B cell (primary cell): Measurements from ENCODE around the gene COMT. TPM values are rescaled to one million over a fixed set of nuclear protein-coding genes. Genes with fewer than 3 reads are reported as not detected.

Experiments used
- ATAC-seq: fragments of 200-7000 bp; cut with Tn5 transposase; one replicate; pipeline ENCODE4 v1.10.0; 2021; ENCODE audit warnings: low read depth, mild to moderate bottlenecking, moderate number of reproducible peaks, moderate library complexity
- CTCF ChIA-PET: fragments of 350-600 bp; sonication (Branson Sonifier 250); formaldehyde crosslinking; loops from one replicate; lab custom pipeline; 2021; ENCODE audit warnings: antibody characterized with exemption, inconsistent platforms; lab: Charles Lee
- POLR2A ChIA-PET: fragments of 350-600 bp; sonication (Branson Sonifier 250); formaldehyde crosslinking; loops from one replicate; lab custom pipeline; 2021; ENCODE audit warnings: antibody characterized with exemption; lab: Charles Lee
- DNase-seq: peaks from one replicate; pipeline ENCODE4 v3.0.0; 2013
- H2AFZ ChIP-seq: 2 replicates; pipeline ENCODE4 v1.6.1; 2012; ENCODE audit warnings: mild to moderate bottlenecking, low read depth, low read length; ENCODE audit not compliant: insufficient read depth, poor library complexity, severe bottlenecking
- H3K27ac ChIP-seq, 2 donors: 1 replicate in 1 of 2; 2 replicates in 1 of 2; pipeline ENCODE4 v1.5.1; 2012 to 2013; ENCODE audit warnings: low read length in 2 of 2, mild to moderate bottlenecking in 2 of 2, moderate library complexity in 1 of 2
- H3K27me3 ChIP-seq, 4 experiments: fragments of 200-600 bp in 1 of 4; sonication (generic) in 1 of 4; replicated peaks in 1 of 4; 1 replicate in 2 of 4; 2 replicates in 2 of 4; pipeline versions ENCODE4 v1.6.1 to v1.7.0; 2013 to 2016; ENCODE audit warnings: low read length in 3 of 4, mild to moderate bottlenecking in 2 of 4, mixed read lengths in 1 of 4, moderate library complexity in 1 of 4; ENCODE audit not compliant: insufficient read depth in 4 of 4, control insufficient read depth in 3 of 4; ENCODE audit errors: control extremely low read depth in 1 of 4
- H3K36me3 ChIP-seq, 2 experiments: replicated peaks in 1 of 2; 1 replicate in 1 of 2; 2 replicates in 1 of 2; pipeline versions ENCODE4 v1.6.1 to v1.7.1; 2013; ENCODE audit warnings: low read length in 1 of 2; ENCODE audit not compliant: insufficient read depth in 2 of 2, control insufficient read depth in 1 of 2; ENCODE audit errors: control extremely low read depth in 1 of 2, extremely low read depth in 1 of 2
- H3K4me1 ChIP-seq, 2 donors: fragments of 200-600 bp in 1 of 2; sonication (generic) in 1 of 2; 1 replicate in 1 of 2; 2 replicates in 1 of 2; pipeline versions ENCODE4 v1.5.1 to v1.6.1; 2013 to 2017; ENCODE audit warnings: low read length in 2 of 2; ENCODE audit not compliant: control insufficient read depth in 2 of 2, insufficient read depth in 2 of 2
- H3K4me2 ChIP-seq: replicated peaks from 2 replicates; pipeline ENCODE3; 2012; ENCODE audit warnings: mild to moderate bottlenecking, low read depth, low read length; ENCODE audit not compliant: poor library complexity, severe bottlenecking
- H3K4me3 ChIP-seq, 5 experiments: fragments of 200-600 bp in 1 of 5; sonication (generic) in 1 of 5; 1 replicate in 3 of 5; 2 replicates in 2 of 5; pipeline versions ENCODE4 v1.5.1 to v1.7.0; 2011 to 2016; ENCODE audit warnings: low read length in 4 of 5, mild to moderate bottlenecking in 4 of 5, low read depth in 2 of 5, control low read depth in 1 of 5, moderate library complexity in 1 of 5; ENCODE audit not compliant: insufficient read depth in 1 of 5; ENCODE audit errors: control extremely low read depth in 1 of 5, extremely low read depth in 1 of 5
- H3K79me2 ChIP-seq: fragments of 200-600 bp; sonication (generic); one replicate; pipeline ENCODE4 v1.6.0; 2016; ENCODE audit warnings: low read length; ENCODE audit not compliant: control insufficient read depth, insufficient read depth
- H3K9ac ChIP-seq: fragments of 200-600 bp; sonication (generic); 2 replicates; pipeline ENCODE4 v1.6.1; 2017; ENCODE audit warnings: mild to moderate bottlenecking, low read length, moderate library complexity
- H3K9me3 ChIP-seq, 3 donors: one replicate each; pipeline versions ENCODE4 v1.6.1 to v1.7.1; 2013; ENCODE audit warnings: low read length in 2 of 3; ENCODE audit not compliant: control insufficient read depth in 2 of 3, insufficient read depth in 1 of 3; ENCODE audit errors: control extremely low read depth in 1 of 3
- H4K20me1 ChIP-seq: 2 replicates; pipeline ENCODE4 v1.6.0; 2012; ENCODE audit warnings: mild to moderate bottlenecking, low read length; ENCODE audit not compliant: insufficient read depth, control insufficient read depth, poor library complexity, severe bottlenecking
- H3K27ac Mint-ChIP-seq: one replicate; pipeline ENCODE4 v1.8.0; 2021; ENCODE audit warnings: mixed read lengths
- H3K27me3 Mint-ChIP-seq: one replicate; pipeline ENCODE4 v1.8.0; 2021; ENCODE audit warnings: mixed read lengths
- H3K4me1 Mint-ChIP-seq: one replicate; pipeline ENCODE4 v1.8.0; 2021; ENCODE audit warnings: mixed read lengths
- H3K4me3 Mint-ChIP-seq: one replicate; pipeline ENCODE4 v1.8.0; 2021; ENCODE audit warnings: mixed read lengths
- H3K9me3 Mint-ChIP-seq: one replicate; pipeline ENCODE4 v1.8.0; 2022; ENCODE audit warnings: mixed read lengths; ENCODE audit not compliant: insufficient read depth
- EZH2 ChIP-seq: IDR thresholded peaks from 2 replicates; pipeline ENCODE4 v1.6.1; 2012; ENCODE audit warnings: borderline replicate concordance, low read depth, mild to moderate bottlenecking, moderate library complexity, low read length; ENCODE audit not compliant: insufficient read depth, poor library complexity, severe bottlenecking
- WGBS: methylation state at CpG from one replicate; pipeline ENCODE4 v1.1.5; 2013; ENCODE audit warnings: missing lambda C conversion rate; ENCODE audit not compliant: insufficient coverage; 5-methylcytosine and 5-hydroxymethylcytosine counted together
- intact Hi-C: fragments of 100-400 bp; cut with micrococcal nuclease; formaldehyde crosslinking; loops from one replicate; pipeline ENCODE4 v1.10.0; 2022
- polyA plus RNA-seq: library from polyadenylated mRNA; depleted of rRNA; stranded (reverse); fragments of >200 nt; gene quantifications from 2 replicates; pipeline ENCODE4 v1.2.3, GENCODE V29; 2012
- total RNA-seq, 2 donors: library from RNA; stranded (reverse); fragments of 120-200 nt in 1 of 2; gene quantifications; 1 replicate in 1 of 2; 2 replicates in 1 of 2; pipeline versions ENCODE4 v1.2.3 to v1.2.4, GENCODE V29; 2013 to 2022
- TF ChIP-seq, protein P1 (sequence below): fragments of 200-600 bp; IDR thresholded peaks from one replicate; pipeline ENCODE4 v1.8.0; 2022; ENCODE audit warnings: antibody characterized with exemption, mild to moderate bottlenecking

COMT gene
- total and polyA plus RNA-seq, 2 donors (not counting 1 experiment from before 2014, with no cell fraction given), result 32.6 to 58.3 TPM

GRCh38 chr22:19936513-19936912, 5.1 kb upstream of the COMT start:
- intact Hi-C loops, result no loop called here
- H3K4me1 ChIP-seq, result peaks cover 10 to 12% of the 10 kb centered on the region in 2 donors
- no peak overlapping the region for H3K4me3 Mint-ChIP-seq
- no peak overlapping the region for H3K9ac ChIP-seq
- DNase-seq, result no peak
- H3K27ac Mint-ChIP-seq, result no peak overlapping the region
- ATAC-seq, result no peak
- ChIA-PET POLR2A (no interaction called here), CTCF (interaction anchor here (0.9 kb wide), 1 partner anchor 12 kb away, joined by 3 read pairs; no protein-coding TSS in a partner anchor)
- TF ChIP-seq, protein P1, sequence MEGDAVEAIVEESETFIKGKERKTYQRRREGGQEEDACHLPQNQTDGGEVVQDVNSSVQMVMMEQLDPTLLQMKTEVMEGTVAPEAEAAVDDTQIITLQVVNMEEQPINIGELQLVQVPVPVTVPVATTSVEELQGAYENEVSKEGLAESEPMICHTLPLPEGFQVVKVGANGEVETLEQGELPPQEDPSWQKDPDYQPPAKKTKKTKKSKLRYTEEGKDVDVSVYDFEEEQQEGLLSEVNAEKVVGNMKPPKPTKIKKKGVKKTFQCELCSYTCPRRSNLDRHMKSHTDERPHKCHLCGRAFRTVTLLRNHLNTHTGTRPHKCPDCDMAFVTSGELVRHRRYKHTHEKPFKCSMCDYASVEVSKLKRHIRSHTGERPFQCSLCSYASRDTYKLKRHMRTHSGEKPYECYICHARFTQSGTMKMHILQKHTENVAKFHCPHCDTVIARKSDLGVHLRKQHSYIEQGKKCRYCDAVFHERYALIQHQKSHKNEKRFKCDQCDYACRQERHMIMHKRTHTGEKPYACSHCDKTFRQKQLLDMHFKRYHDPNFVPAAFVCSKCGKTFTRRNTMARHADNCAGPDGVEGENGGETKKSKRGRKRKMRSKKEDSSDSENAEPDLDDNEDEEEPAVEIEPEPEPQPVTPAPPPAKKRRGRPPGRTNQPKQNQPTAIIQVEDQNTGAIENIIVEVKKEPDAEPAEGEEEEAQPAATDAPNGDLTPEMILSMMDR, result no peak
- TF ChIP-seq EZH2, result no peak
- peaks cover 0 to 15% (median 4%) of the 10 kb centered on the region in 3 donors for H3K9me3 ChIP-seq
- no peaks in the 10 kb centered on the region for H3K36me3 ChIP-seq
- no peaks in the 10 kb centered on the region for H3K9me3 Mint-ChIP-seq
- no peak overlapping the region for H2AFZ ChIP-seq
- H3K4me3 ChIP-seq, result no peak overlapping the region
- H3K4me2 ChIP-seq, result no peak overlapping the region
- no peaks in the 10 kb centered on the region for H3K27me3 ChIP-seq
- peaks cover 12% of the 10 kb centered on the region for H3K4me1 Mint-ChIP-seq
- 98% methylated on average over 6 of the region's 7 CpGs for WGBS
- H3K79me2 ChIP-seq, result peaks cover 10% of the 10 kb centered on the region
- no peaks in the 10 kb centered on the region for H3K27me3 Mint-ChIP-seq
- H4K20me1 ChIP-seq, result no peaks in the 10 kb centered on the region
- H3K27ac ChIP-seq, result no peak overlapping the region

DNA sequence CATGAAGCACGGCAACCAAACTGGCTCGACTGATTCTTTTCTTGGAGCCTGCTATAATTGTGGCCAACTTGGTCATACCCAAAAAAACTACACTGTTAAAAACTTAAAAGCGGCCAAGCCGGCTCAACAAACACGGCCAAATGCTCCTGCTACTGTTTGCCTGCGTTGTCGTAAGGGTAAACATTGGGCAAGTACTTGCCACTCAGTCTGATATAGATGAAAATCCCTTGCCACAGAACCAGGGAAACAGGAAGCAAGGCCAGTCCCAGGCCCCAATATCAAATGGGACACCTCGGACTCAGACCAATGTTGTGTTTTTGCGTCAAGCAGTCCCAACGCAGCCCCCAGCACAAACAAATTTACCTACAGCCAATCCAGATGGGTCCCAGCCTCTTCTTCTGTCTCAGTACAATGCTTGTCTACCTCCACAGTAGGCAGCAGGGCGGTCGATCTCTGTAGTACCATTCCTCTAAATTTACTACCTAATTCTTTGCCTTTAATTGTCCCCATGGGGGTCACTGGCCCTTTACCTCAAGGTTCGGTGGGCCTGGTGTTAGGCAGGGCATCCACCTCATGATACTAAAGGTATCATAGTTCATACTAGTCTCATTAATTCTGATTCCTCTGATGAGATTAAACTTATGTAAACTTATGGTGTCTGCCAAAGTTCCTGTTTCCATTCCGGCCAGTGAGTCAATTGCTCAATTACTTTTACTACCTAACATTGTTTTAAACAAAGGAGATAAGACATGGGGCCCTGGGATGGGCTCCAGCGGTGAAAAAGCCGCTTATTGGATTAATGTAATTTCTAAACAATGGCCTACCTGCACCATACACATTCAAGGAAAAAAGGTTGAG, 3.7 kb upstream of the COMT start:
- intact Hi-C loops, result no loop called here
- DNase-seq (no peak), ATAC-seq (no peak)
- Histone ChIP-seq H3K36me3 (no peaks in the 10 kb centered on the region), H3K4me2 (no peak overlapping the region), H3K4me3 (no peak overlapping the region), H4K20me1 (no peaks in the 10 kb centered on the region), H3K27me3 (no peaks in the 10 kb centered on the region), H3K79me2 (peaks cover 22% of the 10 kb centered on the region), H3K9ac (no peak overlapping the region), H3K27ac (no peak overlapping the region), H2AFZ (no peak overlapping the region), H3K9me3 (peaks cover 0 to 15% (median 4%) of the 10 kb centered on the region in 3 donors), H3K4me1 (peaks cover 15 to 21% of the 10 kb centered on the region in 2 donors)
- POLR2A ChIA-PET, result no interaction called here
- Mint-ChIP-seq H3K27ac (no peak overlapping the region), H3K4me1 (peaks cover 19% of the 10 kb centered on the region), H3K27me3 (no peaks in the 10 kb centered on the region), H3K9me3 (no peaks in the 10 kb centered on the region), H3K4me3 (no peak overlapping the region)
- CTCF ChIA-PET, result interaction anchor here (0.6 to 0.9 kb wide), 2 partner anchors 11 to 216 kb away, joined by 3 read pairs; no protein-coding TSS in a partner anchor
- TF ChIP-seq, protein P1, result no peak
- no peak for TF ChIP-seq EZH2
- WGBS, result over 99% methylated on average over 12 of the region's 16 CpGs
